SK-N-SH treated with all-trans-retinoic acid at 6 μM for 48 hours (cell line): ENCODE results near the gene PEPD.

ENCODE experiments used
- ATAC-seq: fragments of 200-7000 bp; cut with Tn5 transposase; 3 replicates; pipeline ENCODE4 v1.9.1; 2020; ENCODE audit warnings: mild to moderate bottlenecking, moderate library complexity
- BACH2 ChIP-seq: fragments of 250-450 bp; sonication (Bioruptor Pico); IDR thresholded peaks from 2 replicates; pipeline ENCODE4 v1.9.0; 2021; ENCODE audit warnings: mild to moderate bottlenecking, borderline replicate concordance
- CREB5 ChIP-seq: fragments of 250-450 bp; sonication (Bioruptor Pico); IDR thresholded peaks from 2 replicates; pipeline ENCODE4 v1.5.1; 2020; ENCODE audit warnings: low read depth, mild to moderate bottlenecking, moderate library complexity
- CSDC2 ChIP-seq: fragments of 250-450 bp; sonication (Bioruptor Pico); IDR thresholded peaks from 2 replicates; pipeline ENCODE4 v1.5.0; 2020; ENCODE audit warnings: mild to moderate bottlenecking, moderate library complexity
- ESRRG ChIP-seq: fragments of 250-450 bp; sonication (Bioruptor Pico); IDR thresholded peaks from 2 replicates; pipeline ENCODE4 v1.6.1; 2021; ENCODE audit warnings: mild to moderate bottlenecking
- GLIS3 ChIP-seq: fragments of 250-450 bp; sonication (Bioruptor Pico); IDR thresholded peaks from 2 replicates; pipeline ENCODE4 v1.5.0; 2020; ENCODE audit warnings: mild to moderate bottlenecking, moderate library complexity
- ISL1 ChIP-seq: fragments of 250-450 bp; sonication (Bioruptor Pico); IDR thresholded peaks from 2 replicates; pipeline ENCODE4 v2.1.2; 2022; ENCODE audit warnings: mild to moderate bottlenecking, moderate library complexity
- OSR1 ChIP-seq: fragments of 250-450 bp; sonication (Bioruptor Pico); IDR thresholded peaks from 2 replicates; pipeline ENCODE4 v1.8.0; 2022; ENCODE audit warnings: moderate library complexity, mild to moderate bottlenecking, inconsistent platforms
- PPARA ChIP-seq: fragments of 250-450 bp; sonication (Bioruptor Pico); IDR thresholded peaks from 2 replicates; pipeline ENCODE4 v1.5.0; 2020; ENCODE audit warnings: mild to moderate bottlenecking, borderline replicate concordance
- RARB ChIP-seq: fragments of 250-450 bp; sonication (Bioruptor Pico); IDR thresholded peaks from 2 replicates; pipeline ENCODE4 v1.8.0; 2021; ENCODE audit warnings: mild to moderate bottlenecking, moderate library complexity
- TOX ChIP-seq: fragments of 250-450 bp; sonication (Bioruptor Pico); IDR thresholded peaks from 2 replicates; pipeline ENCODE4 v1.8.0; 2021; ENCODE audit warnings: mild to moderate bottlenecking, moderate library complexity, borderline replicate concordance
- ZC3H10 ChIP-seq: fragments of 250-450 bp; sonication (Bioruptor Pico); IDR thresholded peaks from 2 replicates; pipeline ENCODE4 v1.5.1; 2021; ENCODE audit warnings: mild to moderate bottlenecking, moderate library complexity
- ZFP30 ChIP-seq: fragments of 450-650 bp; formaldehyde crosslinking; IDR thresholded peaks from 2 replicates; pipeline ENCODE4 v1.5.0; 2022; ENCODE audit warnings: mild to moderate bottlenecking, moderate library complexity
- ZNF565 ChIP-seq: fragments of 450-650 bp; formaldehyde crosslinking; conservative IDR thresholded peaks from 2 replicates; pipeline ENCODE4 v1.5.0; 2020; ENCODE audit warnings: low read depth, mild to moderate bottlenecking, moderate library complexity
- ZNF70 ChIP-seq: fragments of 450-650 bp; formaldehyde crosslinking; IDR thresholded peaks from 2 replicates; pipeline ENCODE4 v1.5.0; 2020; ENCODE audit warnings: mild to moderate bottlenecking, moderate library complexity
- ZNF8 ChIP-seq: fragments of 450-650 bp; formaldehyde crosslinking; IDR thresholded peaks from 2 replicates; pipeline ENCODE4 v1.5.0; 2020; ENCODE audit warnings: mild to moderate bottlenecking, moderate library complexity
- TF ChIP-seq, protein P1 (sequence below): fragments of 250-450 bp; sonication (Bioruptor Pico); IDR thresholded peaks from 2 replicates; pipeline ENCODE4 v1.5.1; 2021; ENCODE audit warnings: mild to moderate bottlenecking, moderate library complexity
- TF ChIP-seq, protein P2 (sequence below): fragments of 250-450 bp; sonication (Bioruptor Pico); IDR thresholded peaks from 2 replicates; pipeline ENCODE4 v1.5.0; 2020; ENCODE audit warnings: mild to moderate bottlenecking, moderate library complexity
- TF ChIP-seq, protein P3 (sequence below): fragments of 250-450 bp; sonication (Bioruptor Pico); IDR thresholded peaks from 2 replicates; pipeline ENCODE4 v1.8.0; 2021; ENCODE audit warnings: low read depth, mild to moderate bottlenecking, moderate library complexity, borderline replicate concordance
- TF ChIP-seq, protein P4 (sequence below): fragments of 250-450 bp; sonication (Bioruptor Pico); IDR thresholded peaks from 2 replicates; pipeline ENCODE4 v1.8.0; 2020; ENCODE audit warnings: mild to moderate bottlenecking, moderate library complexity, borderline replicate concordance

PEPD gene

DNA sequence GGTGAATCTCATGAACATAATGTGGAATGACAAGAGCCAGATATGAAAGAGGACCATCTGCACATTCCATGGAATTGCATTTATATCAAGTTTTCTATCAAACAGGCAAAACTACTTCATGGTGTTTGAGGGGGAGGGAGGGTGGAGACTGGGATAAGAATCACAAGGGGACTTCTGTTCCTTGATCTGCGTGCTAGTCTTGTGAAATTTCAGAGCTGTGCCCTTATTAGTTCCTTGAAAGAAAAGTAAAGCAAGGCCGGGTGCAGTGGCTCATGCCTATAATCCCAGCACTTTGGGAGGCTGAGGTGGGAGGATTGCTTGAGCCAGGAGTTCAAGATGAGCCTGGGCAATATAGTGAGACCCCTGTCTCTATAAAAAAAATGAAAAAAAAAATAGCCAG is 178.3 kb downstream of the PEPD start:
- no peak for TF ChIP-seq BACH2 (CRISPR knock-in tag)
- no peak for TF ChIP-seq PPARA (CRISPR knock-in tag)
- TF ChIP-seq CREB5 (CRISPR knock-in tag) = no peak
- no peak for TF ChIP-seq ESRRG (CRISPR knock-in tag)
- TF ChIP-seq, protein P1, sequence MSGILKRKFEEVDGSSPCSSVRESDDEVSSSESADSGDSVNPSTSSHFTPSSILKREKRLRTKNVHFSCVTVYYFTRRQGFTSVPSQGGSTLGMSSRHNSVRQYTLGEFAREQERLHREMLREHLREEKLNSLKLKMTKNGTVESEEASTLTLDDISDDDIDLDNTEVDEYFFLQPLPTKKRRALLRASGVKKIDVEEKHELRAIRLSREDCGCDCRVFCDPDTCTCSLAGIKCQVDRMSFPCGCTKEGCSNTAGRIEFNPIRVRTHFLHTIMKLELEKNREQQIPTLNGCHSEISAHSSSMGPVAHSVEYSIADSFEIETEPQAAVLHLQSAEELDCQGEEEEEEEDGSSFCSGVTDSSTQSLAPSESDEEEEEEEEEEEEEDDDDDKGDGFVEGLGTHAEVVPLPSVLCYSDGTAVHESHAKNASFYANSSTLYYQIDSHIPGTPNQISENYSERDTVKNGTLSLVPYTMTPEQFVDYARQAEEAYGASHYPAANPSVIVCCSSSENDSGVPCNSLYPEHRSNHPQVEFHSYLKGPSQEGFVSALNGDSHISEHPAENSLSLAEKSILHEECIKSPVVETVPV (CRISPR knock-in tag) = no peak
- TF ChIP-seq, protein P2, sequence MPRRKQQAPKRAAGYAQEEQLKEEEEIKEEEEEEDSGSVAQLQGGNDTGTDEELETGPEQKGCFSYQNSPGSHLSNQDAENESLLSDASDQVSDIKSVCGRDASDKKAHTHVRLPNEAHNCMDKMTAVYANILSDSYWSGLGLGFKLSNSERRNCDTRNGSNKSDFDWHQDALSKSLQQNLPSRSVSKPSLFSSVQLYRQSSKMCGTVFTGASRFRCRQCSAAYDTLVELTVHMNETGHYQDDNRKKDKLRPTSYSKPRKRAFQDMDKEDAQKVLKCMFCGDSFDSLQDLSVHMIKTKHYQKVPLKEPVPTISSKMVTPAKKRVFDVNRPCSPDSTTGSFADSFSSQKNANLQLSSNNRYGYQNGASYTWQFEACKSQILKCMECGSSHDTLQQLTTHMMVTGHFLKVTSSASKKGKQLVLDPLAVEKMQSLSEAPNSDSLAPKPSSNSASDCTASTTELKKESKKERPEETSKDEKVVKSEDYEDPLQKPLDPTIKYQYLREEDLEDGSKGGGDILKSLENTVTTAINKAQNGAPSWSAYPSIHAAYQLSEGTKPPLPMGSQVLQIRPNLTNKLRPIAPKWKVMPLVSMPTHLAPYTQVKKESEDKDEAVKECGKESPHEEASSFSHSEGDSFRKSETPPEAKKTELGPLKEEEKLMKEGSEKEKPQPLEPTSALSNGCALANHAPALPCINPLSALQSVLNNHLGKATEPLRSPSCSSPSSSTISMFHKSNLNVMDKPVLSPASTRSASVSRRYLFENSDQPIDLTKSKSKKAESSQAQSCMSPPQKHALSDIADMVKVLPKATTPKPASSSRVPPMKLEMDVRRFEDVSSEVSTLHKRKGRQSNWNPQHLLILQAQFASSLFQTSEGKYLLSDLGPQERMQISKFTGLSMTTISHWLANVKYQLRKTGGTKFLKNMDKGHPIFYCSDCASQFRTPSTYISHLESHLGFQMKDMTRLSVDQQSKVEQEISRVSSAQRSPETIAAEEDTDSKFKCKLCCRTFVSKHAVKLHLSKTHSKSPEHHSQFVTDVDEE (CRISPR knock-in tag) = no peak
- no peak for TF ChIP-seq ZNF70 (CRISPR knock-in tag)
- TF ChIP-seq, protein P3, sequence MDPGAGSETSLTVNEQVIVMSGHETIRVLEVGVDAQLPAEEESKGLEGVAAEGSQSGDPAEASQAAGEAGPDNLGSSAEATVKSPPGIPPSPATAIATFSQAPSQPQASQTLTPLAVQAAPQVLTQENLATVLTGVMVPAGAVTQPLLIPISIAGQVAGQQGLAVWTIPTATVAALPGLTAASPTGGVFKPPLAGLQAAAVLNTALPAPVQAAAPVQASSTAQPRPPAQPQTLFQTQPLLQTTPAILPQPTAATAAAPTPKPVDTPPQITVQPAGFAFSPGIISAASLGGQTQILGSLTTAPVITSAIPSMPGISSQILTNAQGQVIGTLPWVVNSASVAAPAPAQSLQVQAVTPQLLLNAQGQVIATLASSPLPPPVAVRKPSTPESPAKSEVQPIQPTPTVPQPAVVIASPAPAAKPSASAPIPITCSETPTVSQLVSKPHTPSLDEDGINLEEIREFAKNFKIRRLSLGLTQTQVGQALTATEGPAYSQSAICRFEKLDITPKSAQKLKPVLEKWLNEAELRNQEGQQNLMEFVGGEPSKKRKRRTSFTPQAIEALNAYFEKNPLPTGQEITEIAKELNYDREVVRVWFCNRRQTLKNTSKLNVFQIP (CRISPR knock-in tag) = no peak
- TF ChIP-seq TOX (CRISPR knock-in tag) = no peak
- TF ChIP-seq ISL1 (CRISPR knock-in tag) = no peak
- no peak for TF ChIP-seq RARB
- TF ChIP-seq, all 23 proteins: peak for 0
- no peak for ATAC-seq

- no peak for TF ChIP-seq ZNF70 (CRISPR knock-in tag)
- TF ChIP-seq, protein P1 (CRISPR knock-in tag) = no peak
- no peak for TF ChIP-seq PPARA (CRISPR knock-in tag)
- TF ChIP-seq ZNF565 (CRISPR knock-in tag) = no peak
- TF ChIP-seq ZNF8 = no peak
- no peak for TF ChIP-seq ZFP30 (CRISPR knock-in tag)
- no peak for TF ChIP-seq RARB
- no peak for TF ChIP-seq CSDC2
- no peak for TF ChIP-seq ZC3H10 (CRISPR knock-in tag)
- no peak for TF ChIP-seq ESRRG (CRISPR knock-in tag)
- TF ChIP-seq BACH2 (CRISPR knock-in tag) = no peak
- no peak for TF ChIP-seq OSR1
- TF ChIP-seq, protein P2 (CRISPR knock-in tag) = no peak
- no peak for TF ChIP-seq CREB5 (CRISPR knock-in tag)
- TF ChIP-seq TOX (CRISPR knock-in tag) = no peak
- no peak for TF ChIP-seq ISL1 (CRISPR knock-in tag)
- TF ChIP-seq GLIS3 (CRISPR knock-in tag) = no peak
- TF ChIP-seq, protein P4, sequence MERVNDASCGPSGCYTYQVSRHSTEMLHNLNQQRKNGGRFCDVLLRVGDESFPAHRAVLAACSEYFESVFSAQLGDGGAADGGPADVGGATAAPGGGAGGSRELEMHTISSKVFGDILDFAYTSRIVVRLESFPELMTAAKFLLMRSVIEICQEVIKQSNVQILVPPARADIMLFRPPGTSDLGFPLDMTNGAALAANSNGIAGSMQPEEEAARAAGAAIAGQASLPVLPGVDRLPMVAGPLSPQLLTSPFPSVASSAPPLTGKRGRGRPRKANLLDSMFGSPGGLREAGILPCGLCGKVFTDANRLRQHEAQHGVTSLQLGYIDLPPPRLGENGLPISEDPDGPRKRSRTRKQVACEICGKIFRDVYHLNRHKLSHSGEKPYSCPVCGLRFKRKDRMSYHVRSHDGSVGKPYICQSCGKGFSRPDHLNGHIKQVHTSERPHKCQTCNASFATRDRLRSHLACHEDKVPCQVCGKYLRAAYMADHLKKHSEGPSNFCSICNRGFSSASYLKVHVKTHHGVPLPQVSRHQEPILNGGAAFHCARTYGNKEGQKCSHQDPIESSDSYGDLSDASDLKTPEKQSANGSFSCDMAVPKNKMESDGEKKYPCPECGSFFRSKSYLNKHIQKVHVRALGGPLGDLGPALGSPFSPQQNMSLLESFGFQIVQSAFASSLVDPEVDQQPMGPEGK (CRISPR knock-in tag) = no peak
- ATAC-seq = no peak
Measured at GRCh38 chr19:33340991-33341390, 180.6 kb downstream of the PEPD start.
